AG10803 (cell line): Measurements from ENCODE around the gene SDC4.
A peak's percentile ranks its signal among the peaks of the same experiment; 100 is the strongest.

Source experiments
- DNase-seq: peaks from one replicate; pipeline ENCODE4 v3.0.0; 2010; ENCODE audit warnings: low read depth
- H3K4me3 ChIP-seq: 2 replicates; pipeline ENCODE4 v1.5.1; 2011; ENCODE audit warnings: mild to moderate bottlenecking, low read length, control low read depth
- CTCF ChIP-seq: conservative IDR thresholded peaks from 2 replicates; pipeline ENCODE4 v1.5.1; 2011; ENCODE audit warnings: mild to moderate bottlenecking, low read length, control low read depth, inconsistent platforms

SDC4 gene

GRCh38 chr20:45329497-45330319 lies 18.5 kb downstream of the SDC4 start:
- DNase-seq: no peak
- H3K4me3 ChIP-seq: no peak overlapping the region
- no peak for TF ChIP-seq CTCF

GRCh38 chr20:45328451-45328850 lies 19.8 kb downstream of the SDC4 start:
- no peak for TF ChIP-seq CTCF
- no peak for DNase-seq
- no peak overlapping the region for H3K4me3 ChIP-seq

- H3K4me3 ChIP-seq: no peak overlapping the region
- no peak for TF ChIP-seq CTCF
- DNase-seq: no peak
Observed at GRCh38 chr20:45325371-45325770, 22.9 kb downstream of the SDC4 start.

- DNase-seq: no peak
- no peak for TF ChIP-seq CTCF
- H3K4me3 ChIP-seq: no peak overlapping the region
Observed at GRCh38 chr20:45323731-45324130, 24.5 kb downstream of the SDC4 start.

- DNase-seq: peak; percentile 47
- peak; percentile 24 for TF ChIP-seq CTCF
- H3K4me3 ChIP-seq: no peak overlapping the region
Observed at GRCh38 chr20:45322952-45323383, 25.3 kb downstream of the SDC4 start.

- H3K4me3 ChIP-seq: no peak overlapping the region
- TF ChIP-seq CTCF: no peak
- DNase-seq: no peak
Observed at GRCh38 chr20:45320948-45321595, 27.2 kb downstream of the SDC4 start.

GRCh38 chr20:45318948-45319347 lies 29.3 kb downstream of the SDC4 start:
- H3K4me3 ChIP-seq: no peak overlapping the region
- no peak for DNase-seq
- TF ChIP-seq CTCF: no peak
